ENCODE results near the gene KLHL4.
"Not testable (repeated sequence)": the region's sequence is repeated elsewhere in the genome, so short reads cannot be mapped to it uniquely, and the experiment has no call there.

KLHL4 gene

GRCh38 chrX:87517571-87518141 is at the start of gene KLHL4:
Gene KLHL4 (plus strand): TSS chrX:87517802. CDS start chrX:87517894, 92 bp downstream.
- peak; percentile 69 for DNase-seq

GRCh38 chrX:87468941-87469340 is 48.7 kb upstream of the KLHL4 start:
- no peak for DNase-seq

- no peak for DNase-seq
Observed at GRCh38 chrX:87475793-87476192, 41.8 kb upstream of the KLHL4 start.

- DNase-seq: not testable (repeated sequence)
Observed at GRCh38 chrX:87478703-87479102, 38.9 kb upstream of the KLHL4 start.

GRCh38 chrX:87489071-87489470 is 28.5 kb upstream of the KLHL4 start:
- no peak for DNase-seq

- no peak for DNase-seq
Observed at GRCh38 chrX:87515836-87516235, 1.8 kb upstream of the KLHL4 start.

- DNase-seq: peak; percentile 55
Observed at GRCh38 chrX:87516717-87517121, 883 bp upstream of the KLHL4 start.

GRCh38 chrX:87518504-87518903 is 902 bp downstream of the KLHL4 start:
- DNase-seq: peak; percentile 1

GRCh38 chrX:87525771-87526229 is 8.2 kb downstream of the KLHL4 start:
- peak; percentile 56 for DNase-seq

GRCh38 chrX:87526281-87526680 is 8.7 kb downstream of the KLHL4 start:
- no peak for DNase-seq

- DNase-seq: no peak
Observed at GRCh38 chrX:87528487-87528886, 10.9 kb downstream of the KLHL4 start.

GRCh38 chrX:87571964-87572363 is 54.4 kb downstream of the KLHL4 start:
- DNase-seq: no peak

- peak; percentile 0 for DNase-seq
Observed at GRCh38 chrX:87572901-87573300, 55.3 kb downstream of the KLHL4 start.

GRCh38 chrX:87578978-87579377 is 61.4 kb downstream of the KLHL4 start:
- DNase-seq: no peak

GRCh38 chrX:87580862-87581261 is 63.3 kb downstream of the KLHL4 start:
- no peak for DNase-seq

- DNase-seq: no peak
Observed at GRCh38 chrX:87582453-87582852, 64.9 kb downstream of the KLHL4 start.

GRCh38 chrX:87583679-87584078 is 66.1 kb downstream of the KLHL4 start:
- no peak for DNase-seq

- no peak for DNase-seq
Observed at GRCh38 chrX:87616371-87616770, 98.8 kb downstream of the KLHL4 start.

- peak; percentile 0 for DNase-seq
Observed at GRCh38 chrX:87621697-87622096, 104.1 kb downstream of the KLHL4 start.

GRCh38 chrX:87626996-87627395 is 109.4 kb downstream of the KLHL4 start:
- no peak for DNase-seq

GRCh38 chrX:87634361-87634760 is 116.8 kb downstream of the KLHL4 start:
- no peak for DNase-seq

- no peak for DNase-seq
Observed at GRCh38 chrX:87636533-87636932, 118.9 kb downstream of the KLHL4 start.

- not testable (repeated sequence) for DNase-seq
Observed at GRCh38 chrX:87641439-87641838, 123.8 kb downstream of the KLHL4 start.

- DNase-seq: no peak
Observed at GRCh38 chrX:87661761-87662160, 144.2 kb downstream of the KLHL4 start.

- no peak for DNase-seq
Observed at GRCh38 chrX:87663421-87663820, 145.8 kb downstream of the KLHL4 start.

Measured in fibroblast of skin of right quadriceps (primary cell).